Midbrain (tissue), 1 donor: ENCODE measurements around the gene TRIM33.
"Not testable (repeated sequence)": the region's sequence is repeated elsewhere in the genome, so short reads cannot be mapped to it uniquely, and the experiment has no call there.

ENCODE experiments used
- DNase-seq: peaks from one replicate; lab custom pipeline; 2025; lab: John Stamatoyannopoulos, UW

Gene TRIM33

DNA sequence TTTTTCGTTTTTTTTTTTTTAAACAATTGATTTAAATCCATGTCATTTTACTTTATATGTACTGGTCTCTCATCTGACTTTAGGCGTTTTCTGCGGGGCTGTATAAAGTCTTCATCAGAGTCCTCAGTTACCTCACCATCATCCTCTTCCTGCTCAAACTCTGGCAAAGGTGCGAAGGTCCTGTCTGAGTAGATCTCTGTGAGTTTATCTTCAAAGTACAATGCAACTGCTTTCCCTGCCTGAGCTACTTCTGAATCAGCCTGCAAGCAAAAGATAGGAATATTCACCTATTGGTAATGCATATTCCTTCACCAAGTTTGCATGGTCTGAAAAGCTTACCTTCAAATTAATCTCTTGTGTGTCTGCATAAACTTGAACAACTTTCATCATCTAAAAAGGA lies 113.4 kb downstream of the TRIM33 start:
- DNase-seq, result no peak

DNA sequence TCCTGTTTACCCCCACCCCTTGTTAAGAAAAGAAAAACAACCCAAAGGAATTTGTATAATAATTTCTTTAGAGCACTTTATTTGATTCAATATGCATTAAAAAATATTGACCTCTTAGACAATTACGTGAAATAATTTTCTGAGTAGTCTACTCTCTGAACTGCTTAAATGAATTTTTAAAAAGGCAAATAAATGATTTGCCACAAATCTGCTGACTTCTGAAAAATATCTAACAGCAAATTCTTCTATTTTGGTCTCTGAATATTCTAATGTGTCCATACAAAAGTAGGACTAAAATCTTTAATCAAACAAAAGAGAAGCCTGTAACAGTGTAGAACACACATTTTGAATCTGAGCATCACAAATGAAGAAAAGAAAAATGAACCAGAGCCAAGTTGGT lies 115.1 kb downstream of the TRIM33 start:
- DNase-seq, result no peak

DNA sequence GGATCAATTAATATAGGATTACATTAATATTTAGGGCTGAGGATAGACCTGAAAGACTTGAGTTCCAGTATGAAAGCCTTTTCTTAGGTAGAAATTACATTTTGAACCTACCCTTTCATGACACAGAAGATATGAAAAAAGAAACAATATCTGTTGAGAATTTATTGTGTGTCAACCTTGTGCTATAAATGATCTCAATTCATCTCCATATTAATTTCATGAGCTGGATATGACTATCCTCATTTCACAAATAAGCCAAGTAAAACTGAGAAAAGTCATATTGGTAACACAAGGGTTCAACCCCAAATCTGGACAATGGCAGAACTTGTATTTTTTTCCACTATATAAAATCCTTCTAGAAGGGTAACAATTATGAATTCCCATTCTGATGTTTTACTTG lies 120.0 kb downstream of the TRIM33 start:
- no peak for DNase-seq

DNA sequence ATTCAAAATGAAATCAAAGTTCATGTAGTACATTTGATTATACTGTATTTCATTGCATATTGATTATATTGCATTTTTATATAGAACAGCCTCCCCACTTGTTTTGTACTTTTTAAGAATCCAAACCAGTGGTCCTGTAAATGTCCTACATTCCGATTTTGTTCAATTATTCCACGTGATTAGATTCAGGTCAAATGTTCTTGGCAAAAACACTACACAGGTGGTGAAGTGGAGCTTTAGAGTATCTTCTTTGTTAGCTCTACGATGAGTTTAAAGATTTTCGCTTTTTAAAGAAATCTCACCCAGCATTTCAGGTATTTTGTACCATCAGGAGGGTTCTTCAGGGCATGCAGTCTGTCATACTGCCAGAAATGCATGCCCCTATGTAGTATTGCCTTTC lies 120.6 kb downstream of the TRIM33 start:
- no peak for DNase-seq

DNA sequence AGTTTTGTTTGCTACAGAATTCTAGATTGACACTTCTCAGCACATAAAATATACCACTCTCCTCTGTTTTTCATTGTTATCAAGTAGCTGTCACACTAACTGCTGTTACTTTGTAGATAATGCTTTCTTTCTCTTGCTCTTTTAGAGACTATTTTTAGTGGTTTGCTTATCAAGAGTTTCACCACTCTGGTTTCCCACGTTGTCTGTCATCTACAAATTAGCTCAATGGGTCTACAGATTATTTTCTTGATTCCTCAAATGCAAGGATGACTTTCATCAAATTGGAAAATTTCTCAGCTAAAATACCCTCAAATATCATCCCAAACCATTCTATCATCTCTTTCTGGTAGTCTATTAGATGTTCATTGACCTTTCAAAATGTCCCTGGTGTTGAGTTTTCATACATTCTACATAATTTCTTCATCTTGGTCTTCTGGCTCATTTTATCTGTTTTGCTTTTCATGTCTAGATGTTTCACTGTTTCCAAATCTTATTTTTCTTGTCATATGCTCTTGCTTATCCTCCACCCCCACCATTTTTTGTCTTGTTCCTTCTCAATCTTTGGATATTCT lies 122.5 kb downstream of the TRIM33 start:
- DNase-seq, result no peak

DNA sequence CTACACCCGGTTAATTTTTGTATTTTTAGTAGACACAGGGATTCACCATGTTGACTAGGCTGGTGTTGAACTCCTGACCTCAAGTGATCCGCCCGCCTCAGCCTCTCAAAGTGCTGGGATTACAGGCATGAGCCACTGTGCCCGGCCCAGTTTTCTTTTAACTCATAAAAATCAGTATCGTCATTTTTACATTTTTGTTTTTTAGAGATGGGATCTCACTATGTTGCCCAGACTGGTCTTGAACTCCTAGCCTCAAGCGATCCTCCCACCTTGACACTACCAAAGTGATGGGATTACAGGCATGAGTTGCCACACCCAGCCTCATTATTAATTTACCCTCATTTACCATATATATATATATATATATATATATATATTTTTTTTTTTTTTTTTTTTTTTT lies 123.4 kb downstream of the TRIM33 start:
- DNase-seq, result not testable (repeated sequence)

DNA sequence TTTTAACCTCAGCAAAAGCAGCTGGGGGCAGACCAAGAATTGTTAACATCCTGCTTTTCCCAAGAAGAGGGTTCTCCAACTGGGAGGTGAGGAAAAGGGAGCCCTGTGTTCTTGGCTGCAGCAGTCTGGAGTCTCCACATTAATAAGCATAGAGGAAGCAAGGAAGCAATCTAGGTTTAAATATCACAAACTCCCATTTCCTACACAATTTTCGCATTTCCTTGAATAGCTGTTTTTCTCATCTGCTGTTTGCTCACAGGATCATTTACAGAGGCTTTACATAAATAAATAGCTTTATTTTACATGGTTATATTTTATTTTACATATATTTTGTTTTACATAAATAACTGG lies 124.0 kb downstream of the TRIM33 start:
- no peak for DNase-seq

DNA sequence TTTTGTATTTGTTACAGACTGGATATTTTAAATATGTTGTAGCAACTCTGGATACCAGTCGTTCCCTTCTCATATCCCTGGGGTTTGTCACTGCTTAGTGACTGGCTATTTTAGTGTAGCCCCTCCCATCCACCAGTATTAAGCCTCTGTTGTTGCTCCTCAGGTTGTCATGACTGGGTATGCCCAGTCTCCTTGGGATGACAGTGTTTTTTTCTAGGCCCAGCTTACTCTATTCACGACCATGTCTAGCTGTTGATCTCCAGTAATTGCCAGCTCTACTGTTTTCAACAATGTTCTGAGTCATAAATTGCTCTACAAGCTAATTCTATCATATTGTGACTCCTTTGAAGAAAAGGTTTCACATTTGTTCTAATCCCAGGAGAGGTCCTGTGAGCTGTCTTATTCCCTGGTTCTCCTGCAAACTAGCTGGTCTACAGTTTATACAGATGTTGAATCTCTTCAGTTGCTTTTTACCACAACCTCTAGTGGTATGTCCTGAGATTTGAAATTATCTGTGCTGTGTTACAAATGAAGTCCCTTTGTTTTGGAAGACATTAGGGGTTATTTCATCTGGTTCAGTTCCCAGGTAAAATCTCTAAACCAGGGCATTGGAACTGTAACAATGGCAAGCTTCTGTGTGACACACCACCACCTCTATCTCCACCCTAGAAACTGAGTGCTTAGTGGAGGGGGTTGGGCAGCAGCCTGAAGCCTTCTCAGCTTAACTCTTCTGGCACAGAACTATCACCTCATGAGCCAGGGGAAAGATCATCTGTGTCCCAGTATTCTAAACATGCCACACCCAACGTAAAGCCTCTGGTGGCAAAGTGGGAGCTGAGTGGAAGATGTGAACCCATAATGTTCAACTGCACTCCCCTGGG lies 124.6 kb downstream of the TRIM33 start:
- DNase-seq, result no peak

DNA sequence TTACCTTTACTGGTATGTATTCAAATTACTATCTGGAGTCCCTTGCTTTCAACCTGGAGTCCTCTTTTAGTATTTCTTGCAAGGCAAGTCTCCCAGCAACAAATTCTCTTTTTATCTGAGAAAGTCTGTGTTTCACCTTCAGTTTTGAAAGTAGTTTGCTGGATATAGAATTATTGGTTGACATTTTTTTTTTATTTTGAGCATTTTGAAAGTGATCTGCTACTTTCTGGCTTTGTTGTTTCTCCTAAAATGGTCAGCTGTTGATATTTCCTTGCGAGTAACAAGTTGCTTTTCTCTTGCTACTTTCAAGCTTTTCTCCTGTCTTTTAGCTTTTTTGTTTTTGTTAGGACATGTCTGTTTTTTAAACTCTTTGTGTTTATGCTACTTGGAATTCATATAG lies 126.1 kb downstream of the TRIM33 start:
- DNase-seq, result no peak

DNA sequence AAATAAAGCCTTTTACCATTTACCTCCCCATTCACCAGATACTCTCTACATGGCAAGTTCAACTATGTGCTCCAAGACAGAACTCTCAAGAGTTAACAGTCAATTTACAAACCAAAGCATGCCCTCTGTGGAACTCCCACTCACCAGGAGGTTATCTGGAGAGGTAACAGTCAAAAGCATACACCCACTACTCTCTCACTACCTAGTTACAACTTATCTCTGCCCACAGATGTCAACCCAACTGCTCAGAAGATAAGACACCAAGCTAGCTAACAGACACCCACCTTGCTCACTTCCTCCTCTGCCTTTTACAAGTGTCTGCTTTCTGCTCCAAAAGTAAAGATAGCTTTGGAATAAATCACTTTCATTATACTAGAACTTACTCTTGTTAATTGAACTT lies 131.0 kb downstream of the TRIM33 start:
- no peak for DNase-seq

DNA sequence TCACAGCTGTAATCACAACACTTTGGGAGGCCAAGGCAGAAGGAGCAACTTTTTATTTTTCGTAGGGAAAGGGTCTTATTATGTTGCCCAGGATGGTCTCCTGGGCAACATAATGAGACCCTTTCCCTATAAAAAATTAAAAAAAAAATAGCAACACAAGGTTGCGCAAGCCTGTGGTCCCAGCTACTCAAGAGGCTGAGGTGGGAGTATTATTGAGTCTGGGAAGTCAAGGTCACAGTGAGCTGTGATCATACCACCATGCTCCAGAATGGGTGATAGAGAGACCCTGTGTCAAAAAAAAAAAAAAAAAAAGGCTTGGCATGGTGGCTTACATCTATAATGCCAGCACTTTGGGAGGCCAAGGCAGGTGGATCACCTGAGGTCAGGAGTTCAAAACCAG lies 131.6 kb downstream of the TRIM33 start:
- DNase-seq, result no peak

DNA sequence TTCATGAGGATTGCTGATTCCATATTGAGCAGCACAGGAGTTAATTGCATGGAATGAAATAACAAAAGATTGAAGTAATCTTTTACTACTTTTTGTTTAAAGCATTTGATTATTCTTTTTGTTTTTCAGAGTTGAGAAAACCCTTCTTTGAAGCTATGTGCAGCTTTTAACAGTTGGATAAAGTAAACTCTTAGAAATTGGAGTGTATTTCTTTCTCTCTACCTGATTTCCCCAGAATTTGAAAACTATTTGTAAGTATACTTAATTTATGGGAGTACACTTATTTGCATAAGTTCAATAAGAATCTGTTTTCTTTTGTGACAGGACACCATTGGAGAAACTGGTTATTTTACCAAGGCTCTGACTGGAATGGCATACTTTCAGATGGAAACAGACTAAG lies 133.6 kb downstream of the TRIM33 start:
- DNase-seq, result no peak

DNA sequence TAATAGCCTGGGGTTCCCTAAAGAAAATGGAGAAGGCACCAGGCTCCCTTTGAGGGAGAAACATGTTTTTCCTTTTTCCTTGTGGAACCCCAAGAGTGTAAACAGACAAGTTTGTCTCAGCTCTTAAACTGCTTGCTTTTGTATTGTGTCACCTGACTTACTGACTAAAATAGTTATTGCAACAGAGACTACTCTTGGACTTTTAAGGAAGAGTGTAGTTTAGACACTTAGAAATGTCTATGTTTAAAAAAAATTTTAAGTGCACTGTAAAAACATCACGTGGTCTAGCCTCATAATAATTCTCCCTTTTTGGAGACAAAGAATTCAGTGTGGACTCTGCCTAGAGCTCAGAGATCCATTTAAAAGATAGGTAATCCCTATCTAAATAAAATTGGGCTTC lies 141.1 kb downstream of the TRIM33 start:
- peak; percentile 7 for DNase-seq

DNA sequence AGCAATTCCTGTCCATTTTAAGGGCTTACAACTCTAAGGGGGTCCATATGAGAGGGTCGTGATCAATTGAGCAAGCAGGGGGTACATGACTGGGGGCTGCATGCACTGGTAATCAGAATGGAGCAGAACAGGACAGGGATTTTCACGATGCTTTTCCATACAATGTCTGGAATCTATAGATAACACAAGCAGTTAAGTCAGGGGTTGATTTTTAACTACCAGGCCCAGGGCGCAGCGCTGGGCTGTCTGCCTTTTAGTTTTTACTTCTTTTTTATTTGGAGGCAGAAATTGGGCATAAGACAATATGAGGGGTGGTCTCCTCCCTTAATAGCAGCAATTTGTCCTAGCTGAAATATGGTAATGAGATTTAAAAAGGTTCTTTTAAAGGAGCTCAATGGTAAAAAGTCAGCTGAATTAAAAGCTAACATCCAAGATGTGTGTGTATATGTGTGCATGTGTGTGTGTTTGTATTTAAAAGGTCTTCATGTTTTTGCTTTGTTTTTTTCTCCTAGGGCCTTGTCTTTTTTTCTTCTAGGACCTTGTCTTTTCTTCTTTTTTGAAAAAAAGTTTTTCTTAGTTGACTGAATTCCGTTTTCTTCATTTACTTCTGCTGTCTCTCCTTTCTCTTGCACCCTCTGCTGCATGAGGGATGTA lies 141.6 kb downstream of the TRIM33 start:
- DNase-seq, result not testable (repeated sequence)

DNA sequence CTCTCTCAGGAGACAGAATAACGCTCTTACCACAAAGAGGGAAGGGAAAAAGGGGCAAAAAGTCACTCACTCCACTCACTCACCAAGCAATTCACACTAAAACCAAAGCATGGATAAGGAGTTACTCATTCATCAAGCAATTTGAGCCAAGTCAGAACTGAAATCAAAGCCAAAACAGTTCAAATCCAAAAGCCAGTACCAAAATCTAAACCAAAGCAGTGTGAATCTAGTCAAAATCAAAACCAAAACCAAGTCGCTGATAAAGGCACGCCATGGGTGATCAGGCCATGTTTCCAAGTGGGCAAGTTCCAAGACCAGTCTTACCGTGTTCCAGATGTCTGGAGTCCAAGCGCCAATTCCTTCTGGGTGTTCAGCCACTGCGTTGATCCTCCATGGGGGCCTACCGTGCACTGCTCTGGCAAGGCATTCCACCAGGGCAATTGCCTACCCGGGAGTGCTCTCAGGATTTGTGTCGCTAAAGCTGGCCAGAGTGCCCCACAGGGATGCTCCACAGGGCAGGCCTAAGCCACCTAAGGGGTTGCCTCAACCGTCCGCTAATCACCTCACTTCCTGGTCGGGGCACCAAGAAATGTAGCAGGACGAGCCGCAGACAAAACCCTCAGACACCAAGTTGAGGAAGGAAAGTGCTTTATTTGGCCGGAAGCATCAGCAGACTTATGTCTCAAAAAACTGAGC lies 142.3 kb downstream of the TRIM33 start:
- DNase-seq, result no peak

DNA sequence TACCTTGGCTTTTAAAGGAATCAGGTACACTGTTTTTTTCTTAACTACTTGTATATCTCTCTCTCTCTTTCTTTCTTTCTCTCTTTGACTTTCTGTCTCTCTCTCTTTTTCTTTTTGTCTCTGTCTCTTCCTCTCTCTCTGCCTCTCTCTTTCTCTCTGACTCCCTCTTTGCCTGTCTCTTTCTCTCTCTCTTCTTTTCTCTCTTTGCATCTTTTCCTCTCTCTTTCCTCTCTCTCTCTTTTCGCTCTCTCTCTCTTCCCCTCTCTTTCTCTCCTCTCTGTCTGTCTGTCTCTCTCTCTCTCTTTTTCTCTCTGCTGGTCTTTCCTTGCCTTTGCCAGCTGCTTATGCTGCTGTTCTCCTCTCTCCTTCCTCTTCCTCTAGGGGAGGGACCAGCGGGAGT lies 143.2 kb downstream of the TRIM33 start:
- no peak for DNase-seq

DNA sequence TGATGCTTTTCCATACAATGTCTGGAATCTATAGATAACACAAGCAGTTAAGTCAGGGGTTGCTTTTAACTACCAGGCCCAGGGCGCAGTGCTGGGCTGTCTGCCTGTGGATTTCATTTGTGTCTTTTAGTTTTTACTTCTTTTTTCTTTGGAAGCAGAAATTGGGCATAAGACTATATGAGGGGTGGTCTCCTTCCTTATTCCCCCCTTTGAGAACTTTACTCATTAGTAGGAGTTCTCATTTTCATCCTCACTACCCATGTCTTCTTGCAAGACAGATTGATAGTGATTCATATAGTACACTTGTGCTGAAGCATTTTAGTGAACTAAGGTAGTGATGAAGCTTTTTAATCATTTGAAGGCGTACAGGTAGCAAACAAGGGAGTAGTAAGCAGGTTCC lies 147.8 kb downstream of the TRIM33 start:
- DNase-seq, result not testable (repeated sequence)

DNA sequence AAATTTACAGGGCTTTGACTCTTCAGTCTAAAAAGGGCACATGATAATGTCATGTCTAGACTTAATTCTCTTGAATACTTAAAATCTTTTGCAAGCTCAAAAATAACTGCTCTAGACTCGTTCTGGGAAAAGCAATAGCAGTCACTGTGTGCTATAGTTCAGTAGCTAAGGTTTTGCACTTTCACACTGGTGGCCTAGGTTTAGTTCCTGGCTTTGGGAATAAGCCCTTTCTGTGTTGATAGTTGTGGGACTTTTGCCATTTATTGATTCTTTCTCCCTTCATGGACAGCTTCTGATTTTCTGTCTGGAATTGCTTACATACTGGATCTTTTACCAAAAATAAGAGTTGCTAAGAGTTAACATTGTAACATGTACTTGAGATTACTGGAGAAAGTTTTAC lies 151.2 kb downstream of the TRIM33 start:
- no peak for DNase-seq

DNA sequence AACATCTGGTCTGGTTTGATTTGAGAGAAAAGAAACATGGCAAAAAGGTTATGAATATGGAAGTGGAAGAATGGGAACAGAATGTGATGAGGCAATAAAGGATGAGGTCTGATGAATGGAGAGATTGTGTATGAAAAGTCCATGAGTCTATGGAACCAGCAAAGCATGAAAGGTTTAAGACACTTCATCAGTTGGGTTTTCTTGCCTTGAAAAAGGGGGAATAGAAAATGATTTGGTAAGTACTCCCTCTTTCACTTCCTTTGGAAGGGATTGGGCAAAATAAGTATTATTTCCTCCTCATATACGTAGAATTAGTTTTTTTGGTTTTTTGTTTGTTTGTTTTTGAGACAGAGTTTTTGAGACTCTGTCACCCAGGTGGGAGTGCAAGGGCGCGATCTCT lies 155.8 kb downstream of the TRIM33 start:
- no peak for DNase-seq

DNA sequence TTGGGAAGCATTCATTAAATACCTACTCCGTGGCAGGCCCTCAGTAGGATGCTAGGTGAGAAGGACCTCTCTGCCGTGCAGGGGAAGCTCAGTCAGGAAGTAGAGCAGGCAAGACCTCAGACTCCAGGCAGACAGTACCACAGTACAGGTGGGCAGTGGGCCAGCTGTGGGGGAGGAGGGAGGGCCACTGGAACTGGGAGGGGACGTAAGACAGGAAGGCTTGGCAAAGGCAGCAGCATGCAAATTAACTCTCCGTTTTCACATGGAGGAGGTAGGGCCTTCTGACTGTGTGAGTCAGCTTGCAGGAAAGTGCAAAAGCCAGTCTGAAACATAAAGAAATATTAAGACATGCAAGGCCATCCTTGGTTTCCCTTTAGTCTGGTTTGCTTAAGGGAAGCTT lies 157.7 kb downstream of the TRIM33 start:
- no peak for DNase-seq

DNA sequence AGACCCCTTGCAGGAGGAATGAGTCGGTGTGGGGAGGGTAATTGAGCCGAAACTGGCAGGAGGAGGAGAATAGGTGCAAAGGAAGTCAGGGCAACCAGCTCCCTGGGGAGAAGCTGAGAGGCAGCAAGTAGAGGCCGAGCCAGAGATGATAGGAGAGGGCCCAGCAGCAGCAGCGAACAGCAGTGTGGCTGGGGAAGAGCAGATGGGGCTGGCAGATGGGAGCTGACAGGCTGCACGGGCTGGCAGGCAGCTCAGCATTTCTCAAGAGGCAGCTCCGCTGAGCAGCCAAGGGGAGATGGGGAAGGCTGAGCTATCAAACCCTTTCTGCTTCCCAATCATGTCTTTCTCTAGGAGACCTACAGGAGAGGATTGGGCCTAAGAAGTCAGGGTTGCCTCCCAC lies 158.2 kb downstream of the TRIM33 start:
- DNase-seq, result no peak

DNA sequence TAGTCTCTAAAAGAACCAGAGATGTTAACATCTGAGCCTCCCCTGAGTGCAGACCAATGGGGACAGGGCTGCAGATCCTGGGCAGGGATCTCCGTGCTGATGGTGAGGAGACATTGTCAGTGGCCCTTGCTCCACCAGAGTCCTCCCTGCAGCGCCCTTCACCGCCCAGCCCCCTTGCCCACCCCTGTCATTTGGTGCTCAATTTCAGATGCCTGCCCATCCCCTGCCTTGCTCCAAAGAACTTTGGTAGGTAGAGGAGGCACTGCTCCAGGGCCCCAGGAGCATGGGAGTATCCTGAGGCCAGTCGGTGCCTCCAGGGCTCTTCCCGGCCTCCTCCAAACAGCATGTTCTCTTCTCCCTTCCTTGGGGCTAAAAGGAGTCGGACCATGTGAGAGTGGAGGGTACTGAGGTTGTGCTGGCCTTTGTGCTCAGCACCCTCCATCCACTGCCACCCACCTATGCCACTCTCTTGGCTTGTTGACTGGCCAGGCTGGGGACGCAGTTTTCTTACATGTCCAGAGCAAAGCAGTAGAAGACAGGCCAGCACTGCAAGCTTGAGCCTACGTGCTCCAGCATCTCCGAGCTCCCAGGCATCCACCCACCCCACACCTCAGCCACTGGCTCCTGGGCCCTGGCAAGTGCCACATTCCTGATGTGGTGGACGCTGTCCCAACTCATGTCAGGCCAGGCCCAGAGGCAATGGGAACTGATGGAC lies 160.1 kb downstream of the TRIM33 start:
- DNase-seq, result no peak
